ENCODE results near the gene KAT6B. TPM values are rescaled to one million over a fixed set of nuclear protein-coding genes. Genes with fewer than 3 reads are reported as not detected.

KAT6B gene
- total RNA-seq, 1 donor from 2014 or later, result 41.1 TPM

GRCh38 chr10:74949843-74950765 lies 123.7 kb downstream of the KAT6B start:
- Histone ChIP-seq H3K4me3 (no peak overlapping the region), H3K4me1 (peaks cover 0 to 3% of the 10 kb centered on the region in 2 donors)

DNA sequence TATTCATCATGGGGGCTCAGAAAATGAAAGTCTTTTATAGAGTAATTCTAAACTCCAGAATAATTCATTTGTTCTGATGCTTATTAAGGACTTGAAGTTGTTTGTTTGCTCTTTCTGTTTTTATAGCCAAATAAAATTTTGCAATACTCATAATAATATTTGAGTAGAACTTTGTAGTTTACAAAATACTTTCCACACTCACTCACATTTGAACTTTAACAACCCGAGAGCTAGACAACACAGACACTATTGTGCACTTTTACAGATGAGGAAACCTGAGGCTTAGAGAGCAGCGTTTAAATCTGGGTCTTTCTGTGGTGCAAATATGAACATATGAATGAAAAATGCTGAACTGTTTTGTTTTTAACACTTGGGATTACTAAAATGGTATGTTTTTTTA lies 126.8 kb downstream of the KAT6B start:
- no peaks in the 10 kb centered on the region for H3K4me1 ChIP-seq
- no peak for DNase-seq (ENCODE audit: low spot score in 2 of 2)
- TF ChIP-seq, protein P1, sequence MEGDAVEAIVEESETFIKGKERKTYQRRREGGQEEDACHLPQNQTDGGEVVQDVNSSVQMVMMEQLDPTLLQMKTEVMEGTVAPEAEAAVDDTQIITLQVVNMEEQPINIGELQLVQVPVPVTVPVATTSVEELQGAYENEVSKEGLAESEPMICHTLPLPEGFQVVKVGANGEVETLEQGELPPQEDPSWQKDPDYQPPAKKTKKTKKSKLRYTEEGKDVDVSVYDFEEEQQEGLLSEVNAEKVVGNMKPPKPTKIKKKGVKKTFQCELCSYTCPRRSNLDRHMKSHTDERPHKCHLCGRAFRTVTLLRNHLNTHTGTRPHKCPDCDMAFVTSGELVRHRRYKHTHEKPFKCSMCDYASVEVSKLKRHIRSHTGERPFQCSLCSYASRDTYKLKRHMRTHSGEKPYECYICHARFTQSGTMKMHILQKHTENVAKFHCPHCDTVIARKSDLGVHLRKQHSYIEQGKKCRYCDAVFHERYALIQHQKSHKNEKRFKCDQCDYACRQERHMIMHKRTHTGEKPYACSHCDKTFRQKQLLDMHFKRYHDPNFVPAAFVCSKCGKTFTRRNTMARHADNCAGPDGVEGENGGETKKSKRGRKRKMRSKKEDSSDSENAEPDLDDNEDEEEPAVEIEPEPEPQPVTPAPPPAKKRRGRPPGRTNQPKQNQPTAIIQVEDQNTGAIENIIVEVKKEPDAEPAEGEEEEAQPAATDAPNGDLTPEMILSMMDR (IDR thresholded peaks at IDR 0.05), result no peak

More at GRCh38 chr10:74949843-74950765, 123.7 kb downstream of the KAT6B start:
- H3K9me3 ChIP-seq, result no peaks in the 10 kb centered on the region
- H3K27ac ChIP-seq, result no peak overlapping the region
- no peaks in the 10 kb centered on the region for H3K36me3 ChIP-seq
- no peaks in the 10 kb centered on the region for H3K27me3 ChIP-seq
- DNase-seq (ENCODE audit: low spot score in 2 of 2), result no peak
- intact Hi-C loops (cut with DNase I), result no loop called here
- TF ChIP-seq, protein P1 (IDR thresholded peaks at IDR 0.05), result no peak

GRCh38 chr10:74955796-74956195 lies 129.4 kb downstream of the KAT6B start:
- H3K27ac ChIP-seq, result no peak overlapping the region
- no peaks in the 10 kb centered on the region for H3K27me3 ChIP-seq
- no peak overlapping the region for H3K4me3 ChIP-seq
- H3K36me3 ChIP-seq, result no peaks in the 10 kb centered on the region
- intact Hi-C loops (cut with DNase I), result no loop called here
- DNase-seq (ENCODE audit: low spot score in 2 of 2), result no peak
- TF ChIP-seq, protein P1 (IDR thresholded peaks at IDR 0.05), result no peak
- no peaks in the 10 kb centered on the region for H3K4me1 ChIP-seq
- no peaks in the 10 kb centered on the region for H3K9me3 ChIP-seq

More for the DNA sequence above, 126.8 kb downstream of the KAT6B start:
- H3K4me3 ChIP-seq, result no peak overlapping the region
- no peak overlapping the region for H3K27ac ChIP-seq
- intact Hi-C loops (cut with DNase I), result no loop called here
- H3K36me3 ChIP-seq, result no peaks in the 10 kb centered on the region
- no peaks in the 10 kb centered on the region for H3K9me3 ChIP-seq
- H3K27me3 ChIP-seq, result no peaks in the 10 kb centered on the region

- no peaks in the 10 kb centered on the region for H3K36me3 ChIP-seq
- intact Hi-C loops (cut with DNase I), result no loop called here
- H3K27ac ChIP-seq, result no peak overlapping the region
- TF ChIP-seq, protein P1 (IDR thresholded peaks at IDR 0.05), result no peak
- H3K9me3 ChIP-seq, result no peaks in the 10 kb centered on the region
- DNase-seq (ENCODE audit: low spot score in 2 of 2), result no peak
- no peaks in the 10 kb centered on the region for H3K4me1 ChIP-seq
- no peaks in the 10 kb centered on the region for H3K27me3 ChIP-seq
- H3K4me3 ChIP-seq, result no peak overlapping the region
Measured at GRCh38 chr10:74956555-74957111, 130.2 kb downstream of the KAT6B start.

- Histone ChIP-seq H3K27me3 (no peaks in the 10 kb centered on the region), H3K27ac (no peak overlapping the region), H3K9me3 (no peaks in the 10 kb centered on the region), H3K4me1 (no peaks in the 10 kb centered on the region), H3K36me3 (no peaks in the 10 kb centered on the region), H3K4me3 (no peak overlapping the region)
- intact Hi-C loops (cut with DNase I), result no loop called here
- TF ChIP-seq, protein P1 (IDR thresholded peaks at IDR 0.05), result no peak
- DNase-seq (ENCODE audit: low spot score in 2 of 2), result no peak
Measured at GRCh38 chr10:74957285-74957961, 131.0 kb downstream of the KAT6B start.
